Ovary (tissue), 9 donors: ENCODE data around the gene EML2. TPM values are rescaled to one million over a fixed set of nuclear protein-coding genes. Genes with fewer than 3 reads are reported as not detected.
"Not testable (repeated sequence)": the region's sequence is repeated elsewhere in the genome, so short reads cannot be mapped to it uniquely, and the experiment has no call there.

ENCODE experiments used
- DNase-seq, 5 donors: peaks; one replicate each; pipeline ENCODE4 v3.0.0-alpha.2; 2019 to 2020
- H3K27ac ChIP-seq, 2 donors: fragments of 200-600 bp; one replicate each; pipeline versions ENCODE4 v1.5.1 to v1.8.0; 2019 to 2022
- H3K27me3 ChIP-seq: fragments of 200-600 bp; one replicate; pipeline ENCODE4 v1.8.0; 2022
- H3K36me3 ChIP-seq: fragments of 200-600 bp; sonication (generic); one replicate; pipeline ENCODE4 v1.5.1; 2019
- H3K4me1 ChIP-seq: one replicate; pipeline ENCODE4 v1.8.1; 2013; ENCODE audit warnings: mild to moderate bottlenecking, moderate library complexity; ENCODE audit not compliant: insufficient read depth
- H3K4me3 ChIP-seq: fragments of 200-600 bp; sonication (generic); one replicate; pipeline ENCODE4 v1.5.1; 2017
- H3K9me3 ChIP-seq, 2 donors: fragments of 200-600 bp in 1 of 2; sonication (generic) in 1 of 2; one replicate each; pipeline versions ENCODE4 v1.5.1 to v1.8.1; 2013 to 2019; ENCODE audit warnings: mild to moderate bottlenecking in 1 of 2, moderate library complexity in 1 of 2
- CTCF ChIP-seq, 3 donors: fragments of 450-650 bp in 2 of 3; fragments of 200-600 bp in 1 of 3; IDR thresholded peaks; one replicate each; pipeline versions ENCODE4 v1.5.1 to v1.8.0; 2016 to 2022; ENCODE audit warnings: antibody characterized with exemption in 3 of 3, mild to moderate bottlenecking in 1 of 3
- EP300 ChIP-seq: sonication (generic); formaldehyde crosslinking; IDR thresholded peaks from one replicate; pipeline ENCODE4 v1.6.1; 2017; ENCODE audit warnings: antibody characterized with exemption
- POLR2A ChIP-seq: fragments of 450-650 bp; IDR thresholded peaks from one replicate; pipeline ENCODE4 v1.6.1; 2017; ENCODE audit warnings: antibody characterized with exemption, mild to moderate bottlenecking, moderate library complexity
- WGBS, 3 donors: extraction: QIAGEN DNeasy Blood & Tissue Kit in 1 of 3; methylation state at CpG; one replicate each; pipeline versions ENCODE4 v1.1.5 to v1.1.7; 2013 to 2017; 5-methylcytosine and 5-hydroxymethylcytosine counted together
- intact Hi-C, 4 donors: fragments of 100-400 bp; cut with DNase I; formaldehyde crosslinking; loops; one replicate each; pipeline versions ENCODE4 v1.11.0 to v1.15.1; 2022 to 2023
- polyA plus RNA-seq, 2 donors: library from polyadenylated mRNA; stranded (reverse); fragments of 200-250 nt in 1 of 2; fragments of 350-450 nt in 1 of 2; fragmentation: Illumina TruSeq in 1 of 2; extraction: RNeasy Lipid Tissue Mini Kit (QIAGEN cat#74804) in 1 of 2; gene quantifications; one replicate each; pipeline ENCODE4 v1.2.3, GENCODE V29; 2013 to 2014
- total RNA-seq, 7 donors: library from RNA; depleted of rRNA in 2 of 7; stranded (reverse); fragments of >200 nt in 2 of 7; fragmentation: NEBNext Ultra II Directional in 3 of 7; extraction: Animal tissue kit (Norgen Biotek cat#: 25700) in 3 of 7; gene quantifications; one replicate each; pipeline versions ENCODE4 v1.1.0 to v1.2.4, GENCODE V29; 2016 to 2023
- donor health status: DM: no; HTN: no; CAD: no; lungs with moderate emphysema.
- donor health status: DM: no; HTN: no; CAD: no.
- donor health status: Bipolar disorder and iron deficiency.
- donor health status: DM: yes; HTN: yes; CAD: no.
- donor health status: DM: no; HTN: no; CAD: no.
- donor health status: DM: yes; HTN: yes; CAD: no.

Gene EML2
- total and polyA plus RNA-seq, 9 donors: 9.9 to 25.0 (median 14.4) TPM

GRCh38 chr19:45616704-45617017, 22.5 kb downstream of the EML2 start:
- 69 to 79% (median 70%) methylated on average over 10 of the region's 10 CpGs for WGBS, 3 donors
- H3K36me3 ChIP-seq: no peaks in the 10 kb centered on the region

GRCh38 chr19:45615795-45616703, 23.1 kb downstream of the EML2 start:
- Histone ChIP-seq H3K36me3 (no peaks in the 10 kb centered on the region), H3K4me1 (peaks cover 5% of the 10 kb centered on the region), H3K4me3 (no peak overlapping the region), H3K27ac (peak overlapping the region in 1 of 2 donors; percentile 61), H3K27me3 (no peaks in the 10 kb centered on the region), H3K9me3 (no peaks in the 10 kb centered on the region)
- intact Hi-C loops: no loop called here
- 20 to 30% (median 28%) methylated on average over 35 to 37 of the region's 37 CpGs for WGBS, 3 donors
- peak; percentile 87 to 95 (median 92) for DNase-seq
- TF ChIP-seq CTCF (IDR thresholded peaks at IDR 0.05) (no peak), EP300 (no peak), POLR2A (no peak)

More at GRCh38 chr19:45616704-45617017, 22.5 kb downstream of the EML2 start:
- intact Hi-C loops: no loop called here
- peaks cover 5% of the 10 kb centered on the region for H3K4me1 ChIP-seq
- no peak for DNase-seq
- H3K9me3 ChIP-seq: no peaks in the 10 kb centered on the region
- H3K27ac ChIP-seq: no peak overlapping the region
- TF ChIP-seq POLR2A: no peak
- TF ChIP-seq CTCF (IDR thresholded peaks at IDR 0.05): no peak
- no peak for TF ChIP-seq EP300
- H3K27me3 ChIP-seq: no peaks in the 10 kb centered on the region
- no peak overlapping the region for H3K4me3 ChIP-seq

GRCh38 chr19:45615056-45615455, 24.1 kb downstream of the EML2 start:
- H3K4me1 ChIP-seq, H3K36me3 ChIP-seq, intact Hi-C loops, H3K9me3 ChIP-seq, H3K4me3 ChIP-seq, H3K27me3 ChIP-seq, H3K27ac ChIP-seq, DNase-seq: not testable (repeated sequence)
- 90 to 92% (median 91%) methylated on average over 9 of the region's 9 CpGs for WGBS, 3 donors

GRCh38 chr19:45613926-45614725, 25.1 kb downstream of the EML2 start:
- no peak overlapping the region for H3K27ac ChIP-seq
- no peaks in the 10 kb centered on the region for H3K27me3 ChIP-seq
- no peaks in the 10 kb centered on the region for H3K36me3 ChIP-seq
- H3K4me3 ChIP-seq: no peak overlapping the region
- H3K4me1 ChIP-seq: peaks cover 5% of the 10 kb centered on the region
- H3K9me3 ChIP-seq: no peaks in the 10 kb centered on the region
- TF ChIP-seq EP300 (no peak), POLR2A (no peak), CTCF (IDR thresholded peaks at IDR 0.05) (no peak)
- 64 to 74% (median 71%) methylated on average over 10 of the region's 10 CpGs for WGBS, 3 donors
- no peak for DNase-seq
- intact Hi-C loops: no loop called here
